Nephron progenitor cell (in vitro differentiated cells): Measurements from ENCODE around the gene LPAR1.

Experiments used
- DNase-seq: peaks from one replicate; pipeline ENCODE4 v3.0.0; 2021
- H3K27ac Mint-ChIP-seq: 2 replicates; pipeline ENCODE4 v1.8.0; 2021; ENCODE audit warnings: mild to moderate bottlenecking, moderate library complexity, mixed read lengths
- H3K27me3 Mint-ChIP-seq: 2 replicates; pipeline ENCODE4 v1.8.0; 2021; ENCODE audit warnings: mild to moderate bottlenecking, low read depth, mixed read lengths; ENCODE audit not compliant: poor library complexity
- H3K36me3 Mint-ChIP-seq: 2 replicates; pipeline ENCODE4 v1.8.0; 2021; ENCODE audit warnings: low read depth, mixed read lengths
- H3K4me1 Mint-ChIP-seq: 2 replicates; pipeline ENCODE4 v1.8.0; 2021; ENCODE audit warnings: mixed read lengths
- H3K4me3 Mint-ChIP-seq: 2 replicates; pipeline ENCODE4 v1.8.0; 2021; ENCODE audit warnings: mild to moderate bottlenecking, moderate library complexity, mixed read lengths
- H3K9me3 Mint-ChIP-seq: 2 replicates; pipeline ENCODE4 v1.8.0; 2021; ENCODE audit warnings: mild to moderate bottlenecking, moderate library complexity, mixed read lengths
- TF ChIP-seq, protein P1 (sequence below): fragments of 200-600 bp; sonication (generic); IDR thresholded peaks from 2 replicates; pipeline ENCODE4 v1.5.0; 2021; ENCODE audit warnings: antibody characterized with exemption

LPAR1 gene

DNA sequence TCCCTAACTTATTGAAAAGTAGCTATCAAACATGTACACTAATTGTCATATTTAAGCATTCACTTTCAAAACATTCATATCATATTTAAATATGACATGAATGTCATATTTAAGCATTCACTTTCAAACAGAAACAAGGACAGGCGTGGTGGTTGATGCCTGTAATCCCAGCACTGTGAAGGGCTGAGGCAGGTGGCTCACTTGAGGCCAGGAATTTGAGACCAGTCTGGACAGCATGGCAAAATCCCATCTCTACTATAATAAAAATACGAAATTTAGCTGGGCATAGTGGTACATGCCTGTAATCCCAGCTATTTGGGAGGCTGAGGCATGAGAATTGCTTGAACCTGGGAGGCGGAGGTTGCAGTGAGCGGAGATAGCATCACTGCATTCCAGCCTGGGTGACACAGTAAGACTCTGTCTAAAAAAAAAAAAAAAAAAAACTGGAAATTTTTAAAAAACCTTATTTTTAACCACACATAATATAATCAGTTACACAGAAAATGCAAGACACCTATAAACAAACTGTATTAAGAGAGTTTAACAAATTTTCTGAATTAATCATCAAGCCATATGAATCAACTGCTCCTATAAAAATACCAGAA lies 88.1 kb downstream of the LPAR1 start:
- Mint-ChIP-seq H3K4me3 (no peak overlapping the region), H3K27me3 (peaks cover 3% of the 10 kb centered on the region), H3K4me1 (no peaks in the 10 kb centered on the region), H3K27ac (no peak overlapping the region), H3K36me3 (peaks cover 21% of the 10 kb centered on the region), H3K9me3 (peaks cover 24% of the 10 kb centered on the region)
- no peak for DNase-seq
- TF ChIP-seq, protein P1, sequence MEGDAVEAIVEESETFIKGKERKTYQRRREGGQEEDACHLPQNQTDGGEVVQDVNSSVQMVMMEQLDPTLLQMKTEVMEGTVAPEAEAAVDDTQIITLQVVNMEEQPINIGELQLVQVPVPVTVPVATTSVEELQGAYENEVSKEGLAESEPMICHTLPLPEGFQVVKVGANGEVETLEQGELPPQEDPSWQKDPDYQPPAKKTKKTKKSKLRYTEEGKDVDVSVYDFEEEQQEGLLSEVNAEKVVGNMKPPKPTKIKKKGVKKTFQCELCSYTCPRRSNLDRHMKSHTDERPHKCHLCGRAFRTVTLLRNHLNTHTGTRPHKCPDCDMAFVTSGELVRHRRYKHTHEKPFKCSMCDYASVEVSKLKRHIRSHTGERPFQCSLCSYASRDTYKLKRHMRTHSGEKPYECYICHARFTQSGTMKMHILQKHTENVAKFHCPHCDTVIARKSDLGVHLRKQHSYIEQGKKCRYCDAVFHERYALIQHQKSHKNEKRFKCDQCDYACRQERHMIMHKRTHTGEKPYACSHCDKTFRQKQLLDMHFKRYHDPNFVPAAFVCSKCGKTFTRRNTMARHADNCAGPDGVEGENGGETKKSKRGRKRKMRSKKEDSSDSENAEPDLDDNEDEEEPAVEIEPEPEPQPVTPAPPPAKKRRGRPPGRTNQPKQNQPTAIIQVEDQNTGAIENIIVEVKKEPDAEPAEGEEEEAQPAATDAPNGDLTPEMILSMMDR, result no peak

DNA sequence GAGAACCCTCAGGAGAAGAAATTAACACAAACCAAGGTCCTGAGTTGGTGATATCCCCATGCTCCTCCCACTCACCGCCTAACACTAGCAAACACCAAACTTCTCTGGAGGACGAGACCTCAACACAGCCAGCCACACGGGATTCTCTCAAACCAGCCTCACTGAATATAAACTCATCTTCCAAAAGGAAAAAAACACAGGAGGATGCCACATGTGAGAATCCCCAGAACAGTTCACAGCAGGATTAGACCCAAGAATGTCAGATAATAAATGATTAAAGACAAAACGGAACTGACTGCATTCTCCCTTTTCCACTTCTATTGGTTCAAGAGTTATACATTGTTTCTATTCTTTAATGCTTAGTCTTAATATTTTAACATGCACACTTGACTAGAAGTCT lies 89.2 kb downstream of the LPAR1 start:
- Mint-ChIP-seq H3K36me3 (peaks cover 10% of the 10 kb centered on the region), H3K9me3 (peaks cover 13% of the 10 kb centered on the region), H3K4me3 (no peak overlapping the region), H3K27ac (no peak overlapping the region), H3K4me1 (no peaks in the 10 kb centered on the region), H3K27me3 (peaks cover 3% of the 10 kb centered on the region)
- DNase-seq, result no peak
- TF ChIP-seq, protein P1, result no peak

DNA sequence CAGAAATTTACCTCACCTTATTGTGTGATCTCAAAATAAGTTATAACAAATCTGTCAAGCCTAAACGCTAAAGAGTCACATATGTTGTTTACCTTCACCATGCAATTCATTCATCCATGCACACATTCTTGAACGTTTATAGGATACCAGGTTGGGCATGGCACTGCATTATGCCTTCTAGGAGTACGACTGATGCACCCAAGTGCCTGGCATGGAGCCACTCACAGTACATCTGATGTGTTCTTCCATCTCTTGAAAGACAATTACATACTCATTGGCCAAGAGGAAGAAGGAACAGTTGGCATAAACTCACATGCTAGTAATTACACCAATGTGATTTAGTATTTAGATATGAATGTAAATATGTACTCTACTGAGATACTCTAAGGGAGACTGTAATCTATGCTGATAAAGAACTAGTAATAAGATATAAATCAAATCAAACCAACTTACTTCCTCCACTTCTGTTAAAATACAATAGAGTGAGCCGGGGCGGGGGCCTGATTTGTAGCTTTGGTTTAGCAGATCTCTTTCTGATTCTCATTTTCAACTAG lies 90.7 kb downstream of the LPAR1 start:
- no peak overlapping the region for H3K27ac Mint-ChIP-seq
- TF ChIP-seq, protein P1, result no peak
- no peaks in the 10 kb centered on the region for H3K36me3 Mint-ChIP-seq
- H3K27me3 Mint-ChIP-seq, result peaks cover 3% of the 10 kb centered on the region
- H3K4me3 Mint-ChIP-seq, result no peak overlapping the region
- H3K4me1 Mint-ChIP-seq, result no peaks in the 10 kb centered on the region
- no peaks in the 10 kb centered on the region for H3K9me3 Mint-ChIP-seq
- DNase-seq, result no peak

GRCh38 chr9:110942522-110942921 lies 95.7 kb downstream of the LPAR1 start:
- Mint-ChIP-seq H3K27ac (no peak overlapping the region), H3K27me3 (no peaks in the 10 kb centered on the region), H3K36me3 (peaks cover 25% of the 10 kb centered on the region), H3K4me3 (no peak overlapping the region), H3K4me1 (no peaks in the 10 kb centered on the region), H3K9me3 (no peaks in the 10 kb centered on the region)
- DNase-seq, result no peak
- TF ChIP-seq, protein P1, result no peak

GRCh38 chr9:110940951-110941557 lies 97.2 kb downstream of the LPAR1 start:
- no peaks in the 10 kb centered on the region for H3K9me3 Mint-ChIP-seq
- TF ChIP-seq, protein P1, result no peak
- no peaks in the 10 kb centered on the region for H3K27me3 Mint-ChIP-seq
- DNase-seq, result no peak
- H3K27ac Mint-ChIP-seq, result no peak overlapping the region
- H3K4me1 Mint-ChIP-seq, result no peaks in the 10 kb centered on the region
- H3K36me3 Mint-ChIP-seq, result peaks cover 25% of the 10 kb centered on the region
- H3K4me3 Mint-ChIP-seq, result no peak overlapping the region

GRCh38 chr9:110939573-110939972 lies 98.7 kb downstream of the LPAR1 start:
- TF ChIP-seq, protein P1, result no peak

More at GRCh38 chr9:110939573-110939972, 98.7 kb downstream of the LPAR1 start:
- no peak for DNase-seq
- H3K27me3 Mint-ChIP-seq, result no peaks in the 10 kb centered on the region
- no peak overlapping the region for H3K4me3 Mint-ChIP-seq
- no peaks in the 10 kb centered on the region for H3K4me1 Mint-ChIP-seq
- peaks cover 25% of the 10 kb centered on the region for H3K36me3 Mint-ChIP-seq
- H3K27ac Mint-ChIP-seq, result no peak overlapping the region
- H3K9me3 Mint-ChIP-seq, result no peaks in the 10 kb centered on the region
